ENCODE data around the gene GIT1. TPM values are rescaled to one million over a fixed set of nuclear protein-coding genes. Genes with fewer than 3 reads are reported as not detected.

Gene GIT1
- total and polyA plus RNA-seq, 2 of the 13 experiments (the other 11 are each of a cell fraction or from before 2014, with no cell fraction given): 14.2 to 30.8 TPM

GRCh38 chr17:29617481-29618271 is 28.2 kb upstream of the GIT1 start (continued):
- TF ChIP-seq KDM6A (CRISPR knock-in tag; IDR thresholded peaks at IDR 0.05; ENCODE audit: low read depth): no peak
- TF ChIP-seq ZNF354B (CRISPR knock-in tag; IDR thresholded peaks at IDR 0.05): no peak
- no peak for TF ChIP-seq ZUFSP (CRISPR knock-in tag; IDR thresholded peaks at IDR 0.05; ENCODE audit: borderline replicate concordance)
- TF ChIP-seq NR0B2 (CRISPR knock-in tag; IDR thresholded peaks at IDR 0.05): no peak
- TF ChIP-seq ZNF510 (CRISPR knock-in tag; IDR thresholded peaks at IDR 0.05; ENCODE audit: low read depth): no peak
- no peak for TF ChIP-seq ZNF790 (CRISPR knock-in tag; IDR thresholded peaks at IDR 0.05; ENCODE audit: borderline replicate concordance)
- no peak for TF ChIP-seq TCF7L2 (IDR thresholded peaks at IDR 0.05; ENCODE audit: low read depth, low read length)
- TF ChIP-seq MED8 (CRISPR knock-in tag; IDR thresholded peaks at IDR 0.05; ENCODE audit: insufficient replicate concordance): no peak
- no peak for TF ChIP-seq CREB1 (IDR thresholded peaks at IDR 0.05)
- no peak for TF ChIP-seq CREB1 (CRISPR knock-in tag; IDR thresholded peaks at IDR 0.05)
- 0 out of 2 replicates have a peak, but pooled peaks have one; percentile 39 for TF ChIP-seq MAF1 (CRISPR knock-in tag; IDR thresholded peaks at IDR 0.05; ENCODE audit: borderline replicate concordance)
- TF ChIP-seq YEATS2 (CRISPR knock-in tag; IDR thresholded peaks at IDR 0.05; ENCODE audit: borderline replicate concordance): no peak
- TF ChIP-seq ZNF281 (CRISPR knock-in tag; IDR thresholded peaks at IDR 0.05; ENCODE audit: borderline replicate concordance): no peak; the same call in 1 of the 2 replicates
- no peak for TF ChIP-seq NR3C1 (CRISPR knock-in tag; IDR thresholded peaks at IDR 0.05)
- no peak for TF ChIP-seq KAT2B (IDR thresholded peaks at IDR 0.05; ENCODE audit: borderline replicate concordance, low read depth, low read length)
- no peak for TF ChIP-seq SMARCE1 (IDR thresholded peaks at IDR 0.05; ENCODE audit: borderline replicate concordance)
- TF ChIP-seq PBX3 (CRISPR knock-in tag; IDR thresholded peaks at IDR 0.05; ENCODE audit: borderline replicate concordance): no peak
- no peak for TF ChIP-seq HNRNPK (IDR thresholded peaks at IDR 0.05; ENCODE audit: low read depth, low read length, poor library complexity, severe bottlenecking)
- 0 out of 2 replicates have a peak, but pooled peaks have one; percentile 60 for TF ChIP-seq PCBP1 (IDR thresholded peaks at IDR 0.05; ENCODE audit: borderline replicate concordance, low read depth, low read length)
- TF ChIP-seq ZNF24 (IDR thresholded peaks at IDR 0.05): no peak
